ENCODE data around the gene ABI2.

GRCh38 chr2:203338322-203338721 lies 10.1 kb downstream of the ABI2 start:
- no peak for TF ChIP-seq USF1 (IDR thresholded peaks at IDR 0.05)
- no peak for TF ChIP-seq MAX (IDR thresholded peaks at IDR 0.05)
- no peak for TF ChIP-seq REST (IDR thresholded peaks at IDR 0.05; ENCODE audit: low read depth)
- TF ChIP-seq TAF1 (IDR thresholded peaks at IDR 0.05; ENCODE audit: low read depth) = no peak
- TF ChIP-seq RAD21 (IDR thresholded peaks at IDR 0.05; ENCODE audit: low read depth) = no peak
- no peak for TF ChIP-seq ZBTB7A (IDR thresholded peaks at IDR 0.05; ENCODE audit: low read depth)
- no peak for TF ChIP-seq FOXM1 (IDR thresholded peaks at IDR 0.05; ENCODE audit: borderline replicate concordance, low read depth)

All from Ishikawa (cell line).